ENCODE data around the gene STX4.

STX4 gene

DNA sequence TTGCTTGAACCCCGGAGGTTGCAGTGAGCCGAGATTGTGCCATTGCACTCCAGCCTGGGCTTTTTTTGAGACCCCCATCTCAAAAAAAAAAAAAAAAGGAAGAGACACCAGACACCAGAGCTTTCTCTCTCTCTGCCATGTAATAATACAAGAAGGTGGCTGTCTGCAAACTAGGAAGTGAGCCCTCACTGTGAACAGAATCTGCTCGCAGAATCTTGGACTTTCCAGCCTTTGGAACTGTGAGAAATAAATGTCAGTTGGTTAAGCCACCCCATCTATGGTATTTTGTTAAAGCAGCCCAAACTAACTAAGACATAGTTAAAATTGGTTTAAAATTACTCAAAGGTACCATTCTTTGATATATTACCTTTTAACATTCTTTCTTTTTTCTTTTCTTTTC lies 12.8 kb upstream of the STX4 start:
- no peak for DNase-seq (ENCODE audit: low read depth, low spot score)

DNA sequence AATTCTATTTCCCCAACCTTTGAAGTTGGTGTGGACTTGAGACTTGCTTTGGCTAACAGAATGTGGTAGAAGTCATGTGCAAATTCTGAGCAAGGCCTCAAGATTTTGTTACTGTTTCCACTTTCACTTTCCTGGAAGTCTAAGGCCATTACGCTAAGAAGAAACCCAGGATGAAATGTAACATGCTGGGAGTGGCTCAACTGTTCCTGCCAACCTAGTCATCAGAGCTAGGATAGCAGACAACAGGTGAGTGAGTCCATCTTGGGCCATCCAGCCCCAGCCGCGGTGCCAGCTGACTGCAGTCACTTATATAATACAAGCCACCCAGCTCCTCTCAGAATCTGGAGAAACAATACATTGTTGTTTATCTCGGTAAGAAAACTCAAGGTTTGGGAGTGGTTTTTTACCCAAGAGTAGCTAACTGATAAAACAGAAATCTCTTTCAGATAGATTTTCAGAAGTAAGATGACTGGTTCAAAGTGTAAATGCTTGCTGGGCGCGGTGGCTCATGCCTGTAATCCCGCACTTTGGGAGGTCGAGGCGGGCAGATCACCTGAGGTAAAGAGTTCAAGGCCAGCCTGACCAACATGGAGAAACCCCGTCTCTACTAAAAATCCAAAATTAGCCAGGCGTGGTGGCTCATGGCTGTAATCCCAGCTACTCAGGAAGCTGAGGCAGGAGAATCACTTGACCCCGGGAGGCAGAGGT lies 10.7 kb upstream of the STX4 start:
- DNase-seq (ENCODE audit: low read depth, low spot score): no peak

DNA sequence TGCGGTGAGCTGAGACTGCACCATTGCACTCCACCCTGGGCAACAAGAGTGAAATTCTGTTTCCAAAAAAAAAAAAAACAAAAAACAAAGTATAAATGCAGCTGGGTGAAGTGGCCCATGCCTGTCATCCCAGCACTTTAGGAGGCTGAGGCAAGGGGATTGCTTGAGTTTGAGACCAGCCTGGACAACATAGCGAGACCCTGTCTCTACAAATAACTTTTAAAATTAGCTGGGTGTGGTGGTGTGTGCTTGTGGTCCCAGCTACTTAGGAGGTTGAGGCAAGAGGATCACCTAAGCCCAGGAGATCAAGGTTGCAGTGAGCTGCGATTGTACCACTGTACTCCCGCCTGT lies 10.1 kb upstream of the STX4 start:
- no peak for DNase-seq (ENCODE audit: low read depth, low spot score)

DNA sequence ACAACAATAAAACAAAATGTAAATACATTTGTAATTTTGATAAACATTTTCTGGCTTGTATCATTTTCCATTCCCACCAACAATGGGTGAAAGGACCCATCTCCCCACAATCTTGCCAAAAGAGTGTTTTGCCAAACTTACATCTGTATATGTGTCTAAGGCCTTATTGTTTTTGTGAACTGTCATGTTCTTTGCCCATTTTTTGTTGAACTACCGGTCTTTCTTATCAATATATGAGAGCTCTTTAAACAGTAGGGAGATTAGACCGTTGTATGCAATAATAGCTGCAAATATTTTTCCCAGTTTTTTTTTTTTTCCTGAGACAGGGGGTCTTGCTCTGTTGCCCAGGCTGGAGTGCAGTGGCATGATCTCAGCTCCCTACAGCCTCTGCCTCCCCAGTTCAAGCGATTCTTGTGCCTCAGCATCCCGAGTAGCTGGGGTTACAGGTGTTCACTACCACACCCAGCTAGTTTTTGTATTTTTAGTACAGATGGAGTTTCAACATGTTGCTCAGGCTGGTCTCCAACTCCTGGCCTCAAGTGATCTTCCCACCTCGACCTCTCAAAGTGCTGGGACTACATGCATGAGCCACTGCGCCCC lies 9.6 kb upstream of the STX4 start:
- no peak for DNase-seq (ENCODE audit: low read depth, low spot score)

DNA sequence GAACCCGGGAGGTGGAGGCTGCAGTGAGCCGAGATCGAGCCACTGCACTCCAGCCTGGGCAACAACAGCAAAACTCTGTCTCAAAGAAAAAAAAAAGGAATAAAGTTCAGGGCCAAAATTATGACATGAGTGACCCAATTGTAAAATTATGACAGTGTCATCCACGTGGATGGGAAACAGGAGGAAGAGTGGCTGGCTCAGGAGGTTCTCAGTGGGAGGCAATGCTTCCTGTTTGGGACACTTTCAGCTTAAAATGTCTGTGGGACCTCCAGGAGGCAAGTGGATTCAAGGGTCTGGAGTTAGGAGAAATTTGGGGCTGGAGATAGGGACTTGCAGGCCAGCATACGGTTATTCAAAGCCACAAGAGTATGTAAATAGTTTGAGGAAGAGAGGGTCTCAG lies 8.0 kb upstream of the STX4 start:
- no peak for DNase-seq (ENCODE audit: low read depth, low spot score)

DNA sequence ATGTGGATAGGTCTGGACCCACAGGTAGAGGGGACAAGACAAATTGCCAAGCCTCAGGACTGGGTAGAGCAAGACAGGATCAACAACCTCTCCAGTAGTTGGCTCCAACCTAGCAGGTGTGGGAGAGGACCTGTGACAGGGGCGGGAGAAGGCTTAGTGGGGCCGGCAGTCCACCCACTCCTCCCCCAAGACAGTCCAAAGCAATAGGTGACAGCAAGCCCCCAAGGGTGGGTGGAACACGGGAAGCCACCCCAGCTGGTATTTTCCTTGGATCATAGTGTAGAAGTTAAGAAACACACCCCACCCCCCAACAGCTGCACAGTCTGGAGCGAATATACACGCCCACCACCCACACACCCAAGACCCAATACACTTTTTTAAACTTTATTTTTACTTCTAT lies 4.1 kb upstream of the STX4 start:
- no peak for DNase-seq (ENCODE audit: low read depth, low spot score)

DNA sequence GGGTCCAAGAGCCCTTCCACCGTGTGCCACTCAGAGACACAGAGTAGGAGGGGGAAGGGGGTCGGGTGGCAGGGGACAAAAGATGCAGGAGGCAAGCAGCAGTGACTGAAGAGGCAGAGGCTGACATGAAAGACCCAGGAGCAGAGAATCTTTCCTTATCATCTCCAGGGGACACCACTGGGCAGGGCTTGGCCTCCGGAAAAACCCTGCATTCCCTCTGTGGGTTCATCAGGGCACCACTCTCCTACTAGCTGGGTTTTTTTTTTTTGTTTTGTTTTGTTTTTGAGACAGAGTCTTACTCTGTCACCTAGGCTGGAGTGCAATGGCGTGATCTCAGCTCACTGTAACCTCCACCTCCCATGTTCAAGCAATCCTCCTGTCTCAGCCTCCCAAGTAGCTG lies 2.1 kb upstream of the STX4 start:
- DNase-seq (ENCODE audit: low read depth, low spot score): no peak

DNA sequence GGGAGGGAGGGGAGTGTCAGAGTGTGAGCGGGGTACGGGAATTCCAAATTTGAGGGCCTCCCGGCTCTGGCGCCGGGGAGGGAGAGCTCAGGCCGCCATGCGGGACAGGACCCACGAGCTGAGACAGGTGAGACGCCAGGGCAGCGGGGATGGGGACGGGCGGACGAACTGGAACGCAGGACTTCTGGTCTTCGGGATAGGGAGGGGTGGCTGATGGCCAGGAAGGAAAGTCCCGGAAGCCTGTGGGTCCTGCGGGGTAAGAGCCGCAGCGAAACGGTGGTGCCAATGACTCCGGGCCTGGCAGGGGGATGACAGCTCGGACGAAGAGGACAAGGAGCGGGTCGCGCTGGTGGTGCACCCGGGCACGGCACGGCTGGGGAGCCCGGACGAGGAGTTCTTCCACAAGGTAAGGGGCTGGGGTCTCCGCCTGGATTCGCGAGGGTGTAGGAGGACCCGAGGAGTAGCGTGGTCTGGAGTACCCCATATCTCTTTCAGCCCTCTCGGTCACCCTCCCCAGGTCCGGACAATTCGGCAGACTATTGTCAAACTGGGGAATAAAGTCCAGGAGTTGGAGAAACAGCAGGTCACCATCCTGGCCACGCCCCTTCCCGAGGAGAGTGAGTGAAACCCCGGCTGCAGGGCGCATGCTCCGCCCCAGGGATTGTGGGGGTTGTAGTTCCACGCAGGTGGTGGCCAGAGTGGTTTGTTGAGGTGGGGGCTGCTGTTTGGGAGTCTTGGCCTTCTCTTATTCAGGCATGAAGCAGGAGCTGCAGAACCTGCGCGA lies 543 bp downstream of the STX4 start:
- no peak for DNase-seq (ENCODE audit: low read depth, low spot score)

DNA sequence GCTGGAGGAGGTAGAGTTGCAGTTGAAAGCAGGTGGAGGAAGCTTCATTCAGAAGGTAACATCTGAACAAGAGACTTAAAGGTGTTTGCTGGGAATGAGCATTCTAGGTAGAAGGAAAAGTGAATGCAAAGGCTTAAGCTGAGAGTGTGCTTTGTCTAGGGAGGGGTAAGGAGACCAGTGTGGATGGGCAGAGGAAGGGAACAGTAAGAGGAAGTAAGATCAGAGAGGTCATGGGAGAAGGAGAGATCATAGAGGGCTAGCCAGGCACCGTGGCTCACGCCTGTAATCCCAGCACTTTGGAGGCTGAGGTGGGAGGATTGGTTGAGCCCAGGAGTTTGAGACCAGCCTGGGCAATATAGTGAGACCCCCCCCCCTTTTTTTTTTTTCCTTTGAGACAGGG lies 3.3 kb downstream of the STX4 start:
- DNase-seq (ENCODE audit: low read depth, low spot score): no peak

DNA sequence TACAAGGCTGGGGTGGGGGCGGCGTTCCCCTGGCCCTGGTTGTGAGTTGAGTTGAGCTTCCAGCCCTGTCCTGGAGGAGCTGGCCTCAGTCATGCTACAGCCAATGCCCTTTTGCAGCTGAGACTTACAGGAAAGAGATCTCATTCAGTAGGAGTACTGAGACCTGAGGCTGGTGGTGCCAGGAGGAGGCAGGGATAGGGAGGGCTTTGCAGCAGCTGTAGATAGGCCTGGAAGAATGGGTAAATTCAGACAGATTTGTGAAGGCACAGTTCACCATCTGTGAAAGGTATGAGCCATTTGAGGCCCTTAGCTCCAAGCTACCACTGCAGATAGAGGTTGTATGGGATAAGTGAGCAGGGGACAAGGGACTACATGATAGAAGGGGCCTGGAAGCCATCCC lies 5.6 kb downstream of the STX4 start:
- no peak for DNase-seq (ENCODE audit: low read depth, low spot score)

DNA sequence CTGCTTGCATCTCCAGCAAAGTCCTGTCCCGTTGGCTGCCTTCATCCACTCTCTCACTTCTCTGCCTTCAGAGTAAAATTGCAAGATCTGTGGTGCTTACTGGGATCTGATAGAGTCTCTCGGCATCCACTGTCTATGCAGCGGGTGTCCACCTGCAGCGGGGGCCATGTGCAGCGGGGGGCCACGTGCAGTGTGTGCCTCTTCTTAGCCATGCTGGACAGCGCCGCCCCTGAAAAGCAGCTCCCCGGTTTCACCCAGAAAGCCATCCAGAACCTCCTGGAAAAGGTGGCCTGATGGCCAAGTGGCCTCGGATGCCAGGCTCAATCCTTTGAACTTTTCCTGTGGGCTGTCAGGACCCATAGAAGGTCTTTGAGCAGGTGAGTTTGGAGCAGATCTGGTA lies 9.5 kb downstream of the STX4 start:
- no peak for DNase-seq (ENCODE audit: low read depth, low spot score)

DNA sequence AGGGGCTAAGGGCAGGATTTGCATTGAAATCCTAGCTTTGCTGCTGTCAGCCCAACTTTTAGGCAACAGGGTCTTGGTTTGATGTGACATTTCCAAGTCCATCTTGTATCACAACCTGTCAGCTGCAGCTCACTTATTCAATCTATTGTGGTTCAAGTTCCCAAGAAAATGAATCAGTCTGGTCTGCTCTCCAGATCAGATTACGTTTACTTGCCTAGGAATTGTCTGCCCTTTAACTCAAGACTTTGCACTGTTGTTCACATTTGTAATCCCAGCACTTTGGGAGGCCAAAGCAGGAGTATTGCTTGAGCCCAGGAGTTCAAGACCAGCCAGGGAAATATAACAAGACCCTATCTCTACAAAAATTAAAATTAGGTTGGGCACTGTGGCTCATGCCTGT lies 10.0 kb downstream of the STX4 start:
- no peak for DNase-seq (ENCODE audit: low read depth, low spot score)

DNA sequence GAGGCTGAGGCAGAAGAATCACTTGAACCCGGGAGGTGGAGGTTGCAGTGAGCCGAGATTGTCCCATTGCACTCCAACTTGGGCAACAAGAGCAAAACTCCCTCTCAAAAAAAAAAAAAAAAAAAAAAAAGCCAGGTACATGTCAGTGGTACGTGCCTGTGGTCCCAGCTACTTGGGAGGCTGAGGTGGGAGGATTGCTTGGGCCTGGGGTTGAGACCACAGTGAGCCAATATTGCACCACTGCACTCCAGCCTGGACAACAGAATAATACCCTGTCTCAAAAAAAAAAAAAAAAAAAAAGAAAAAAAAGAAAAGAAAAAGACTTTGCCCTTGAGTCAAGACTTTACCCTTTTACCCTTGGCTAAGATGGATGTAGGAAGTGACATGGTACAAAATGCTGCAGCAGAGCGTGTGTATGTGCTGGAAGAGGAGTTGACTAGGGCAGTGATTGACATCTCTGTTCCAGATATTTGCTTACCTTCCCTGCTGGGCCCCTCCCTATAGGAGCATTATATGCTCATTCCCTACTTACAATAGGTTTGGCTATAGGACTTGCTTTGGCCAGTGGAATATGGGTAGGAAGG lies 10.6 kb downstream of the STX4 start:
- no peak for DNase-seq (ENCODE audit: low read depth, low spot score)

DNA sequence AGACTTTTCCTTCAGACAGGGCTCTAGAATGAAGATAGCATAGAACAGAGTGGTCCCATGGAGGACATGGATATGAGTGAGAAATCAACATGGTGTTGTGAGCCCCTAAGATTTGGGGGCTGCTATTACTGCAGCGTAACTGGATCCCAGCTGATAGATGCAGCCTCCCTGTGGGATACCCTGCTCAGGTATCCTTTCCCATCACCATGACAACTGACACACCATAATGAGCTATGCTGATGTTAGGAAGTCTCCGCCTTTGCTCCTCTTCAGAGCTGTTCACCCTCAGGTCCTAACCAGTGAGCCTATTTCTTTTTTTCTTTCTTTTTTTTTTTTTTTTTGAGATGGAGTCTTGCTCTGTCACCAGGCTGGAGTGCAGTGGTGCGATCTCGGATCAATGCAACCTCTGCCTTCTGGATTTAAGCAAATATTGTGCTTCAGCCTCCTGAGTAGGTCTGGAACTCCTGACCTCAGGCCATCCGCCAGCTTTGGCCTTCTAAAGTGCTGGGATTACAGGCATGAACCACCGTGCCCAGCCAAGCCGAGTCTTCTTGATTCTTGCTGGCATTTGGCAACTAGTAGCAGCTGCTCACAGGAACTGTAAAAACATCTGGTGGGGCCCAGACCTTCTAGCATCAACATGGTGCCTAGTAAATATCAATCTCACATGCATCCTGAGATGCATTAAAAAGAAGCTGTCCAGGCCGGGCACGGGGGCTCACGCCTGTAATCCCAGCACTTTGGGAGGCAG lies 17.1 kb downstream of the STX4 start:
- DNase-seq (ENCODE audit: low read depth, low spot score): no peak

DNA sequence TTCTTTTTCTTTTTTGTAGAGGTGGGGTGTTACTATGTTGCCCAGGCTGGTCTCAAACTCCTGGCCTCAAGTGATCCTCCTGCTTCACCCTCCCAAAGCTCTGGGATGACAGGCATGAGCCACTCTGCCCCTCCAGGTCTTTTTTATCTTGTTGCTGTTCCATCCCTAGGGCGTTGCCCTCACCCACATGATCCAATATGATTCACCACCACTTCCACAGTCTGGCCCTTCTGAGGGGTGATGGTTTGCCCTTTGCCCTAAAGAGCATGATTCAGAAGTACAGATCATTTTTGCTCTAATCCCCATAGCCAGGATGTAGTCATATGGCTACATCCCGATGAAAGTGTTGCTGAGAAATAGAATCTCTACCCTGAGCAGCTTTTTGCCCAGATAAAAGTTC lies 18.8 kb downstream of the STX4 start:
- no peak for DNase-seq (ENCODE audit: low read depth, low spot score)

DNA sequence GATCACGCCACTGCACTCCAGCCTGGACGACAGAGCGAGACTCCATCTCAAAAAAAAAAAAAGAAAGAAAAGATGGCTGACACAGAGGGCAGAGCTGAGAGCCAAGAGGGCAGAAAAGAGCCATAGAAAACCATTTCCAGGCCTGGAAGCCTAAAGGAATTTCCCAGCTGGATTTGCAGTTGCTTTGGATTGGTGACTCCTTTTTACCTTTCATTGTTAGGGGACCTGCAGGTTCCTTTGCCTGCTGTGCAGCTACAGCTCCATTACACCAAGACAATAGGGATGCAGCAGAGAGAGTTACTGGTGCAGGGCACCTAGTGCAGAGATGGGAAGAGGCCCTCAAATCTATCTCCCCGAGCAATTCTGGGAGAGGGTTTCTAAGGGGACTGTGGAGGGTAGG lies 22.3 kb downstream of the STX4 start:
- no peak for DNase-seq (ENCODE audit: low read depth, low spot score)

DNA sequence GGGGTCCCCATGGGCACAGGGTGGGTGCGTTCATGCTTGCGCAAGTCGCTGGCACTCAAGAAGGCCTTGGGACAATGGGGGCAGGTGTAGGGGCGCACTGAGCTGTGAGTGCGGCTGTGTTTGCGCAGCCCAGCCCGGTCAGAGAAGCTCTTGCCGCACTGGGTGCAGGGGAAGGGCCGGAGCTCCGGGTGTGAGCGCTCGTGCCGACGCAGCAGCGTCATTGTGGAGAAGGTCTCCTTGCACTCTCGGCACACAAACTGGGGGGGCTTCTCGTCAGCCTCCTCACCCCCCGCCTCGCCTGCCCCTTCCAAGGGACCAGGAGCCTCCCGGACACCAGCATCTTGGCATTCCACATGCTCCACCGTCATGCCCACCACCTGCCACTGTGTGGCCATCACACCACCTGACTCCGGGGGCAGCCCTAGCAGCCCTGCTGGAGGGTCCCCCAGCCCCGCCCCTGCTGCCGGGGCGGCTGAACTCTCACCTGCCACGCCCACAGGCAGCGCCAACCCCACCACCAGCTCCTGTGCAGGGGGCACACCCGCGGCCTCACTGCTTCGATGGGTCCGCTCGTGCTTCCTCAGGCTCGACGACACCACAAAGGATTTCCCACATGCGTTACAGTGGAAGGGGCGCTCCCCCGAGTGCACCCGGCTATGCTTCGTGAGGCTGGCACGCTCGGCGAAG lies 27.9 kb downstream of the STX4 start:
- no peak for DNase-seq (ENCODE audit: low read depth, low spot score)

DNA sequence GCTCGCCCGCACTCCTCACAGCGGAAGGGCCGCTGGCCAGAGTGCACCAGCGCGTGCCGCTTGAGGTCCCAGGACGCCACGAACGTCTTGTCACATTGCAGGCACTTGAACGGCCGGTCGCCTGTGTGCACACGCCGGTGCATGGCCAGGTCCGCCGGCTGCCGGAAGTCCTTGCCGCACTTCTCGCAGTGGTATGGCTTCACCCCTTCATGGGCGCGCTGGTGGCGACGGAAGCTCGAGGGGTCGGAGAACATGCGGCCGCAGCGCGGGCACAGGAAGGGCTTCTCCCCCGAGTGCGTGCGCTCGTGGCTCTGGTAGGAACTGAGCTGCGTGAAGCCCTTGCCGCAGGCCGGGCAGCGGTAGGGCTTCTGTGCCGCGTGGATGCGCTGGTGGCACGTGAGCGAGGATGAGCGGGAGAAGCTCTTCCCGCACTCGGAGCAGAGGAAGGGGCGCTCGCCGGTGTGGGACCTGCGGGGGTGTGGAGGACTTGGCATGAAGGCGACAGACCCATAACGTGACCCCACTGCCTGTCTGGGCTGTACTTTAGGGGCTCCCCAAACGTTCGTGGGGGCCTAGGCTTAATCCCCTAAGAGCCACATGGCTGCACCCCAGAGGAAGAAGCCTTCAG lies 28.6 kb downstream of the STX4 start:
- no peak for DNase-seq (ENCODE audit: low read depth, low spot score)

DNA sequence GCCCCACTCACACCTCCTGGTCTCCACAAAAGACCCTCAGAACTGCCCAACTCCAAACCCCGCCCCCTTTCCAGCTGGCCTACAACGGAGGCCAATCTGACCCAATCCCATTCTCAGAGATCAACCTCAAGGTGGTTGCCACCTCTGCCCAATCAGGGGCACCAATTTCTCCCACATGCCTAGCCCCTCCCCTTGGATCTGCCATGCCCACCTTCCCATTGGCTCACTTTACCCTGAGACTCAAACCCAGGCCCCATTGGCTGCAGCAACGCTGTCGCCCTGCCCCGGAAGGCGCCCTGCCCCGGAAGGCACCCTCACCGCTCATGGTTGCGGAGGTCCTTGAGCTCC lies 30.1 kb downstream of the STX4 start:
- DNase-seq (ENCODE audit: low read depth, low spot score): no peak

DNA sequence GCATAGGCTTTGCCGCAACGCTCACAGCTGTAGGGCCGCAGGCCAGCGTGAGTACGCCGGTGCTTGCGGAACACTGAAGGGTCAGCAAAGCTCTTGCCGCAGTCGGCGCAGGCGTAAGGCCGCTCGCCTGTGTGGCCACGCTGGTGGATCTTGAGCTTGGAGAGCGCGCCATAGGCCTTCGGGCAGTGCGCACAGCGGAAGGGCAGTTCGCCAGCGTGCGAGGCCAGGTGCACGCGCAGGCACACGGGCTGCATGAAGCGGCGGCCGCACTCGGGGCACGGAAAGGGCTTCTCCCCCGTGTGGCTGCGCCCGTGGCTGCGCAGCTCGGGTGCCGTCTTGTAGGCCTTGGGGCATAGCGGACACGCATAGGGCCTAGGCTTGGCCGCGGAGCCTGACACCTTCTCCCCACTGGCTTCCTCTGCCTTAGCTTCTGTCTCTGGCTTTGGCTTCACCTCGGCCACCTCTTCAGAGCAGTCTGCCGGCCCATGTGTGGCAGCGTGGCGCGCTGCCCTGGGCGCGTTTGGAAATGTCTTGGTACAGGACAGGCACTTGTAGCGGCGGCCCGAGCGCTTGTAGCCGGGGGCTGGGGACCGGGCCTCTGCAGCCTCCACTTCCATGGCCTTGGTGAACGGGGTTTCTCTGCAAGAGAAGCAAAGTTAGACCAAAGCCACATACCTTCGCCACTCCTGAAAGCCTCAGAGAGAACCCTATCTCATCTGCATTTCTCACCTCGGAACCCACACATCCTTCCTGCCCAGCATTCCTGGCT lies 30.7 kb downstream of the STX4 start:
- DNase-seq (ENCODE audit: low read depth, low spot score): no peak
